Stimulated activated CD8-positive, alpha-beta memory T cell treated with anti-CD3 and anti-CD28 coated beads, Interleukin-7, amount 100 ng/mL, for 24 hours (primary cell): ENCODE data around the gene GLOD4.
"Not testable (repeated sequence)": the region's sequence is repeated elsewhere in the genome, so short reads cannot be mapped to it uniquely, and the experiment has no call there.

ENCODE experiments used
- DNase-seq: peaks from one replicate; pipeline ENCODE4 v3.0.0-alpha.2; 2020; ENCODE audit warnings: low read depth

The GLOD4 gene

GRCh38 chr17:774313-774584, 7.8 kb downstream of the GLOD4 start:
- DNase-seq = no peak

DNA sequence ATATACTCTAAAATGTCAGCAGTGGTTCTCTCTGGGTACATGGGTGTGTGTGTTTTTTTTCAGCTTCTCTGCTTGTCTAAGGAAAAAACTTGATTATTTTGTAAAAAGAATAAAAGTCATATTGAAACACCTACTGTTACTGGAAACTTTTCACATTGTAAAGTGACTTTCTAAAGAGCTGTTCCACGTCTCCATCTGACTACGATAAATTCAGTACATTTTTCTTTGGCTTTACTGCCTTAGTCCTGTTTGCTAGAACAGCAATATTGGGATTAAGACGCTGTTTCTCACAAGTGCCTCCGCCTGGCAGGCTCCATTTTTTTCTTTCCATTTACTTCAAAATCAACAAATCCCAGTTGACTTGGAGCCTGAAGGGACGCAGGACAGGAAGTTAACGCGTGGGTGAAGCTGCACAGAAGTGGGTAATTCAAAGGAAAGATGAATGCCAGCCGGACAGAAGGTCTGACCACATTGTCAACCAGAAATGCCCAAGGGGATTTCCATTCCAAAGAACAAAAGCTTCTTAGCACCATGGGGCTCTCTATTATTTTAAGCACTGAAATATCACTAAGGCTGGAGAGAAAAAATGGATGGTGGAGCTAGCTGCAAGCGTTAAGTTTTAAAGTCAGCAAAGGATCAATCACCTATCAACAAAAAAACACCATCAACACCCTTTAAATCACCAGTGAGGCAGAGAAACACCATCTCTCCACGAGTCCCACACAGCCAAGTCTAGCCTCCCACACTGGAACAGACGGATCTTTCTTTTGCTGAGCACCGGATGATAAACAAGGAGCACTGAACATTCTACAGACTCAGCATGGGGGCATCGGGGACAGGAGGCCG, 8.4 kb downstream of the GLOD4 start:
- DNase-seq = no peak

GRCh38 chr17:773016-773415, 9.1 kb downstream of the GLOD4 start:
- DNase-seq = no peak

DNA sequence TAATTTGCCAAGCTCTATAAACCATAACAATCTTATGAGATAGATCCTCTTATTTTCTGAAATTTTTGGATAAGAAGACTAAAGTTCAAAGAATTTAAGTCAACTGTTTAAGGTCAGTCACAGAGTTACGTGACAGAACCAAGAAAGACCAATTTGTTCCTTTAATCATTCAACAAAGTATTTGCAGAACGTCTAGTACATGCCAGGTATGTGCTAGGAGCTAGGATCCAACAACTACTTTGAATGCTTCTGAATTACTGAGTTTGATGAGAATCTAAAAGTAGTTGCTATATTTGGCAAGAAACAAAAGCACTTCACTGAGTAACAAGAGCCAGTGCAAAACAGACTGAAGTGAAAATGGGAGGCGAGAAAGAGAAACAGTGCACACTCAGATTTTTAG, 15.0 kb downstream of the GLOD4 start:
- no peak for DNase-seq

DNA sequence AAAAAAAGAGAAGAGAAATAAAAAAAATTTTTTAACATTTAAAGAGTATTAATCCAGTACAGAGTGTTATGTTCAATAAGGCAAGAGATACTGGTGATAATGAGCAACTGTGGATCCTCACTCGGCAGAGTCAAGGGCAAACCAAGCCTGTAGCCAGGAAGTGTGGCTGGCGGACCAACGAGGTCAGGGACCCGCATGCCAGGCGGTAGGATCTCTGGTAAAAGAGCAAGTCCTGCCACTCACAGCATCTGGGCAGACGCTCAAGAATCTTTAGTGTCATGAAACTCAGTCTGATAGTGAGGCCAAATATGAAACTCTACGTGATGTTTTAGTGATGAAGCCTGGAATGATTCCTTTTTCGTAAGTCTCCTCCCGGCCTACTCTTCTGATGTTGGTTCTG, 21.7 kb downstream of the GLOD4 start:
- no peak for DNase-seq

DNA sequence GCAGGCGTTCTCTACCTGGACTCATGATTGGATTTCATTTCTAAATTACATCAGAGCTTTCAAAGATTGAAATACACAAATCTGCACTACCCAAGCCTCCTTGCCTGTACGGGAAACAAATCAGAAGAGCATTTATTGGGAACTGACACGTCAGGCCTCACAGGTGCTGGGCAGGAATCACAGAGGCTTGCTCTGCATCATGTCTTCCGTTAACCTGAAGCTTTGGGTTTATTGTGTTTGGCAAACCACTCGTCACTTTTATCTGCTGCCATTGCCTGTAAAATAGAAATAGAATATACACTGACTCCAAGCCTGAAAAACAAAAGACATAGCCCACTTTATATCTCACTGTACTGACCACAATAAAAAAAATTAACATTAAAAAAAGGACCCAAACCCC, 22.1 kb downstream of the GLOD4 start:
- DNase-seq = no peak

DNA sequence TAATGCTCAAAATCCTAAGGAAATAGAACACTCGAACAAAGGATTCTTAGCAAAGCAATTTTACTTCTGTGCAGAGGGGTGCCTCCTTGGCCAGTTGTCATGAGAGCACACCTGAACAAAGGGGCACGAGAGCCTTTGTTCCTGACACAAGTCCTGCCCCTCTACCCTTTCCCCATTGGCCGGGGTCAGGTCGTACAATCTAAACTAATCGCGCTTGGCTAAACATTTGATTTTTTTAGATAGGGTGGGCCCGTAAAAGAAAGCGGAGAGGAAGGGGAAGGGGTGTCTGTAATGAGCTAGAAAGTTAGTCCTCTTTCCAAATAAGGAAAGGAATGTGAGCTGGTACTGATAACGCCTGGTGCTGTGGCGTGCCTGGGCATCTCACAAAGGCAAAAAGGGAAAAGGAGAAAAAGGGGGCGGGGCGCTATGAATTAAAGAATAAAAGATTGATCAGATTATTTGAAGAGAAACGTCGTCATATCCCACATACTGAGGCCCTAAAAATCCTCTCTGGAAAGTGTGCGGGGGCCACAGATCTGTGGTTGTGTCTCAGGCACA, 26.0 kb downstream of the GLOD4 start:
- not testable (repeated sequence) for DNase-seq

- DNase-seq = not testable (repeated sequence)
Measured at GRCh38 chr17:755319-755961, 26.6 kb downstream of the GLOD4 start.

- no peak for DNase-seq
Measured at GRCh38 chr17:753418-753817, 28.7 kb downstream of the GLOD4 start.

DNA sequence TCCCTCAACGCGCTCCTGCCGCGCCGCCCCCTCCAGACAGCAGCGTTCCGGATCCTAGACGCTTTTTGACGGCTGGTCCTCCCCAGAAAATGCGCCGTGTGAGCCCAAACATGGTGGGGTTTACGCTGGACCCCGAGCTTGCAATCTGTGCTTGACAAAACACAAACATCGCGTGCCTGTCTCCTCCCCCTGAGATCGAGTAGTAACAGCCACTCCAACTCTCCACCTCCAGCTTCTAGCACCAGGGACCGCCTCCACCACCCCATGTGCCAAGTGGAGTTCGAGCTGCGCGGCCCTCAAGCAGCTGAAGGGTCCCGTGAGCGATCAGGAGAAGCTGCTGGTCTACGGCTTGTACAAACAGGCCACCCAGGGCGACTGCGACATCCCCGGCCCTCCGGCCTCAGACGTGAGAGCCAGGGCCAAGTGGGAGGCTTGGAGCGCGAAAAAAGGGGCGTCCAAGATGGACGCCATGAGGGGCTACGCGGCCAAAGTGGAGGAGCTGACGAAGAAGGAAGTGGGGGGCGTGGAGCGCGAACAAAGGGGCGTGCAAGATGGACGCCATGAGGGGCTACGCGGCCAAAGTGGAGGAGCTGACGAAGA, 29.4 kb downstream of the GLOD4 start:
- no peak for DNase-seq

- peak; percentile 97 for DNase-seq
Measured at GRCh38 chr17:752002-752619, 30.0 kb downstream of the GLOD4 start, which contains the start of gene GEMIN4. GEMIN4 (minus strand) TSS chr17:752264; CDS start chr17:752142, 122 bp downstream.

- no peak for DNase-seq
Measured at GRCh38 chr17:751269-752001, 30.6 kb downstream of the GLOD4 start.

DNA sequence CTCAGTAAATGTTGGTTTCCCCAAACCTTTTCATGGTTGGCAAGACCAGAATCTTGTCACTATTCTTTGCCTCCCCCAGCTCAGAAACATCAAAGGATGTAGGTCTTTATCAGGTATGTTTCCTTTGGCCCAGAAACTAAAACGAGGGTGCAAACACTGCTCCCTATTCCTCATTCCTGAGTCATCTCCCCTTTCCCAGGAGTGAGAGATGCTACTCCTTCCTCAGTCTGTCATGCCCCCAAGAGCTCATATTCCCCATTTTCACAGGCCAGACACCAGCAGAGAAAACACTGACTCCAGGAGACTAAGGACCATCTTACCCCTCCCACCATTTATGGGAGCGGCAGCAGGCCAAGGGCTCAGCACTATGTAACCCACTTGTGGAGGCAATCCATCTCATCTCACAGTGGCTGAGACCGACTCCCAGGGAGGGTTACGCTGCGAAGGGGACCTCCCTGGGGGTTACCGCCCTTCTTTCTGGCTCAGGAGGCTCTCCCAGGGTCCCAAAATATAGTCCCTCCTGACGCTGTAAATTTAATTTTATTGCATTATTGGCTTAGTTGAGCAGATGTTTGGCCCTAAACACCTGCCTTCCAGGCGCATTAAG, 31.5 kb downstream of the GLOD4 start:
- DNase-seq = no peak

DNA sequence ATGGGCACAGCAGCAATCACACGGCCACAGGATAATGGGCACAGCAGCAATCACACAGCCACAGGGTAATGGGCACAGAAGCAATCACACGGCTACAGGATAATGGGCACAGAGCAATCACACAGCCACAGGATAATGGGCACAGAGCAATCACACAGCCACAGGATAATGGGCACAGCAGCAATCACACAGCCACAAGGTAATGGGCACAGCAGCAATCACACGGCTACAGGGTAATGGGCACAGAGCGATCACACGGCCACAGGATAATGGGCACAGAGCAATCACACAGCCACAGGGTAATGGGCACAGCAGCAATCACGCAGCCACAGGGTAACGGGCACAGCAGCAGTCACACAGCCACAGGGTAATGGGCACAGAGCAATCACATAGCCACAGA, 32.7 kb downstream of the GLOD4 start:
- DNase-seq = not testable (repeated sequence)

- not testable (repeated sequence) for DNase-seq
Measured at GRCh38 chr17:748604-749003, 33.5 kb downstream of the GLOD4 start.

- no peak for DNase-seq
Measured at GRCh38 chr17:746783-747629, 35.1 kb downstream of the GLOD4 start.

DNA sequence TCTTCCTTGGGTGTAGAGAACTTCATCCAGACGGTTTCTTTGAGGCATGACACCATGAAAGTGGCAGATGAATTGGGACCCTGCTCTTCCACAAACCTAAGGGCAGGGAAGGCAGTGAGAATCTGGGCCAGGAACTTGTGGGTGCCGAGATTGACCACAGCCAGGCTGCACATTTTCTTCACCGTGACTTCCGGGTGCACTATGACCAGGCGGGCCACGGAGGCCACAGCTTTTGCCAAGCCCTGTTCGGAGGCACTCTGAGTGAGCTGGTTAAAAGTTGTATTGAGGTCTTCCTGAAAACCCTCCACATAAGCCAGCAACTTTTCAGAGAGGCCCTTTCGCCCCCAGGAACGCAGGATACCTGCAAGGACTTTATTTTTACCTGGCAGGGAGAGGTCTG, 35.9 kb downstream of the GLOD4 start:
- no peak for DNase-seq

DNA sequence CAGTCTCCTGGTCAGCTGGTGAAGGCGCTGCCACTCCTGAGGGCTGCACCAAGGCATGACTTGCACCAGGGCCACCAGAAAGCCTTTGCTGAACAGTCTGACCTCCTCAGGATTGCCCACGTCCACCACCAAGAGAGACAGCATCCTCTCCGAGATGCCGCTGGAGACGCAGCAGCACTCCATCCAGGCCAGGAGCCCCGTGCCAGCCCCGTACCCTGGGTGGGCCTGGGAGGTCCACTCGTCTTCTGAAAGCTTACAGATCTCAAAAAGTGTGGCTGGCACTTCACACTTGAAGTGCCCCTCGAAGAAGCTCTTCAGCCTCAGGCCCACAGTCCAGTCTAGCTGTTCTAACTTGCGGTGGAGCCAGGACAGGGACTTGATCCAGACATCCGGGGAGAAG, 36.7 kb downstream of the GLOD4 start:
- DNase-seq = no peak

DNA sequence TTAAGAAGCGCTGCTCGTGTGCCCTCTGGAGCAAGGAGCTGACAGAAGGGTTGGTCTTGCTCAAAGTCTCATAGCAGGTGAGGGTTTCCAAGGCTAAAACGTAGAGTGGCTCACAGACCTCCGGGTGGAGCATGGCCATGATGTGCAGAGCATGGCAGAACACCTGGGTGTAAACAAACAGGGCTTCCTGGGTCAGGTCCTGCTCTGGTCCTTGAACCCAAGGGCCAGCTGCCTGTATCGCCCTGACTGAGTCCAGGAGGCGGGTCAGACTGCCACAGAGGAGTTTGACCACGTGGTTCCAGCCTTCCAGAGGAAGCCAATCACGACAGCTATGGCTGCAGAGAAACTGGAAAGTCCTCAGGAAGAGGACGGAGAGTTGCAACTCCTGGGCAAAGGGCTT, 37.1 kb downstream of the GLOD4 start:
- no peak for DNase-seq

- DNase-seq = no peak
Measured at GRCh38 chr17:743139-743538, 38.9 kb downstream of the GLOD4 start.
